ENCODE results near the gene FOXP2. TPM values are rescaled to one million over a fixed set of nuclear protein-coding genes. Genes with fewer than 3 reads are reported as not detected.

Gene FOXP2
- total RNA-seq, 1 donor from 2014 or later = 2.1 TPM

DNA sequence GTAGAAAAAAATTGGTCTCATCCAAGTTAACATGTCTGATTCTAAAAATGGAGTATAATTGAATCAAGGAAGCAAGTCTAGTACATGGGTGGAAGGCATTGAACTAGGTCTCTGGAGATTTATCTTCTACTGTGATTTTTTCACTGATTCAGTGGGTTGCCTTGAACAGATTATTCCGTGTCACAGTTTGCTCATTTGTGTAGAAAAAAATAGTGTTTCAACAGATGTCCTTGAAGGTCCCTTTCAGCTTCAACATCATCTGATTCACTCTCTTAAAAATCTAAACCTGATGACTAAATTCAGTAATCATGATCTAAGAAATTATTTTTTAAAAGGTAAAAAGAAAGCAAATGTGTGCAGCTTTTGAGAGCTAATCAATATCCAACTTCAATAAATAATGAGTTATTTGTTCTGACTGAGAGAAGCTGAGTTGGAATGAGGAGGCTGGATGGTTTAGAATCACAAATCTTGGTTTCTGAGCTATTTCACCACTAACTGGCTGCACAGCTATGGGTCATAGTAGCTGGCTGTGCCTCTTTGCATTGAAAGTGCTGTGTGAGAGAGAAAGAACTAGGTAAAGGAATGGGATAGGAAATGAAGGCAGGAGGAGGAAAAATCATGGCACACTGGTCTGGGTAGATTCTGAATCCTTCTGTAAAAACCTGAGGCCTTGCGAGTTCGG, 285.8 kb downstream of the FOXP2 start:
- Histone ChIP-seq H3K27me3 (ENCODE audit: low read depth) (no peaks in the 10 kb centered on the region), H3K4me3 (no peak overlapping the region), H3K36me3 (no peaks in the 10 kb centered on the region), H3K4me1 (no peaks in the 10 kb centered on the region), H3K27ac (replicated peaks) (no peak overlapping the region), H3K9me3 (replicated peaks) (no peaks in the 10 kb centered on the region)
- DNase-seq = no peak
- TF ChIP-seq, protein P1, sequence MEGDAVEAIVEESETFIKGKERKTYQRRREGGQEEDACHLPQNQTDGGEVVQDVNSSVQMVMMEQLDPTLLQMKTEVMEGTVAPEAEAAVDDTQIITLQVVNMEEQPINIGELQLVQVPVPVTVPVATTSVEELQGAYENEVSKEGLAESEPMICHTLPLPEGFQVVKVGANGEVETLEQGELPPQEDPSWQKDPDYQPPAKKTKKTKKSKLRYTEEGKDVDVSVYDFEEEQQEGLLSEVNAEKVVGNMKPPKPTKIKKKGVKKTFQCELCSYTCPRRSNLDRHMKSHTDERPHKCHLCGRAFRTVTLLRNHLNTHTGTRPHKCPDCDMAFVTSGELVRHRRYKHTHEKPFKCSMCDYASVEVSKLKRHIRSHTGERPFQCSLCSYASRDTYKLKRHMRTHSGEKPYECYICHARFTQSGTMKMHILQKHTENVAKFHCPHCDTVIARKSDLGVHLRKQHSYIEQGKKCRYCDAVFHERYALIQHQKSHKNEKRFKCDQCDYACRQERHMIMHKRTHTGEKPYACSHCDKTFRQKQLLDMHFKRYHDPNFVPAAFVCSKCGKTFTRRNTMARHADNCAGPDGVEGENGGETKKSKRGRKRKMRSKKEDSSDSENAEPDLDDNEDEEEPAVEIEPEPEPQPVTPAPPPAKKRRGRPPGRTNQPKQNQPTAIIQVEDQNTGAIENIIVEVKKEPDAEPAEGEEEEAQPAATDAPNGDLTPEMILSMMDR (IDR thresholded peaks at IDR 0.05; ENCODE audit: borderline replicate concordance) = no peak
- intact Hi-C loops (cut with micrococcal nuclease) = no loop called here

DNA sequence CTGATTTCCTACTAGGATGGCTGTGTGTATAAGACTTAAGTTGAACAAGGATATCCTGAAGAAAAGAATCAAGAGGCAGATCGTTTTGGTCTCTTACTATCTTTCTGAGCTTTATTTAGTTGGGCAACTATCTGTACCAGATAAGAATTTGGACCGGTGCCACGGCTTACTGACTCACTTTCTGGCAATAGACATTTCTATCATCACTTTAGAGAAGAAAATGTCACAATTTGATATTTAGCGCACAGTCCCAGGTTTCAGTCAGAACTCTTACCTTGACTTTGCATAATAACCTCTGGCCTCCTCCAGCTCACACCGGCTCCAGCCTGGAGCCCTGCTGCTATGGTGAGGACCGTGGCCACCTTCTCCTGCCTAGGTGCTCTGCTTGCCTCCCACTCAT, 289.1 kb downstream of the FOXP2 start:
- Histone ChIP-seq H3K36me3 (no peaks in the 10 kb centered on the region), H3K9me3 (replicated peaks) (no peaks in the 10 kb centered on the region), H3K27me3 (ENCODE audit: low read depth) (no peaks in the 10 kb centered on the region), H3K27ac (replicated peaks) (no peak overlapping the region), H3K4me3 (no peak overlapping the region), H3K4me1 (no peaks in the 10 kb centered on the region)
- TF ChIP-seq, protein P1 (IDR thresholded peaks at IDR 0.05; ENCODE audit: borderline replicate concordance) = no peak
- DNase-seq = no peak
- intact Hi-C loops (cut with micrococcal nuclease) = no loop called here

DNA sequence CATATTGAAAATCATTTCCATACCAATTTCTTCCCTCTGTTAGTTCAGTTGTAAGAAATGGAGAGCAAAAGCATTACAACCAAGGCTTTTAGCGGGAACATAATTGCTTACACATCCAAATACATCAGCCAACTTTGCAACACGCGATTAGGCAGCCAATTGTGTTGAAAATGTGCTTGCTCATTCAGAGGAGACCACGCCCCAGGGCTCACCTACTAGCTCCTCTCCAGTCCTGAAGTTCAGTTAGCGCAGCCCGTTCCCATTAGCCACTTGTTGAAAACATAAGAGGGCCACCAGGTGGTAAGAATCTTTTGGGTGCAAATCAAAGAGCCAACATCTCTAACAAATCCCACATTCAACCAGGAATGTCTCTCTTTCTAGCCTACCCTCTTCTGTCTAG, 294.0 kb downstream of the FOXP2 start:
- Histone ChIP-seq H3K27ac (replicated peaks) (no peak overlapping the region), H3K4me1 (no peaks in the 10 kb centered on the region), H3K36me3 (no peaks in the 10 kb centered on the region), H3K4me3 (no peak overlapping the region), H3K27me3 (ENCODE audit: low read depth) (no peaks in the 10 kb centered on the region), H3K9me3 (replicated peaks) (no peaks in the 10 kb centered on the region)
- intact Hi-C loops (cut with micrococcal nuclease) = no loop called here
- no peak for DNase-seq
- TF ChIP-seq, protein P1 (IDR thresholded peaks at IDR 0.05; ENCODE audit: borderline replicate concordance) = no peak

DNA sequence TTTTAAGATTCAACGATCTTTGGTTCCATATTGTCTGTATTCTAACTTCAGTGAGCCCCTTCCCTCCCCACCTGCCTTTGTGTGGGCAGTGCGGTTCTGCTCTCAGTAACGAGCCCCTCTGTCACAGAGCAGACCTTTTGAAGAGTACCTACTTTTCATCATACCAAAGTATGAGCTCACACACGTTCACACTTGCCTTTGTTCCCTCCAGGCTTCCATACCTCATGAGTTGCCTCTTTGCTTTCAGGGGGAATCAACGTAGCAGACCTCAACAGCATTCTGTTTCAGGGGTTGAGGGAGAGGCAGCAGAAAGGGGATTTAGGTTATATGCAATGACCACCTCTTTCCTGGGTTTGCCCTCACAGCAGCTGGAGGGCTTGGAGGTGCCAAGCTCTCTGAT, 295.9 kb downstream of the FOXP2 start:
- TF ChIP-seq, protein P1 (IDR thresholded peaks at IDR 0.05; ENCODE audit: borderline replicate concordance) = no peak

DNA sequence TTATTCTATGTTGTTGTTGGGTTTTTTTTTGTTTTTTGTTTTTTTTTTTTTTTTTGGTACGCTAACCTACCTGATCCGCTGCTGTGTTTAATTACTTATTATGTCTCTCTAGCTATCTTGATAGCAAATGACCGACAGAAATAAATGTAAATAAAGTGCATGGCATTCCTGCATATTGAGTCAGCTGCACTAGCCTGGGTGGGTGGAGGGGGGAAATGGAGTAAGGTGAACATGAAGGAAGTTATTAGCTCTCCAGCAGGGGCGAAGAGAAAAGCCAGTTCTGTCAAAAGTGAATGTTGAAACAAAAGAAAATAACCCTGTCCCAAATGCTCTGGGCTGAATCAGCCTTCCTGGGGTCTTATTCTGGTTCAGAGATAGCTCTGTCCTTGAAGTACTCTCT, 296.6 kb downstream of the FOXP2 start:
- intact Hi-C loops (cut with micrococcal nuclease) = no loop called here
- no peaks in the 10 kb centered on the region for H3K9me3 ChIP-seq (replicated peaks)
- H3K36me3 ChIP-seq = no peaks in the 10 kb centered on the region
- H3K4me1 ChIP-seq = no peaks in the 10 kb centered on the region
- TF ChIP-seq, protein P1 (IDR thresholded peaks at IDR 0.05; ENCODE audit: borderline replicate concordance) = no peak
- H3K27ac ChIP-seq (replicated peaks) = no peak overlapping the region
- H3K4me3 ChIP-seq = no peak overlapping the region
- H3K27me3 ChIP-seq (ENCODE audit: low read depth) = no peaks in the 10 kb centered on the region
- no peak for DNase-seq

More for the DNA sequence above, 295.9 kb downstream of the FOXP2 start:
- Histone ChIP-seq H3K36me3 (no peaks in the 10 kb centered on the region), H3K27me3 (ENCODE audit: low read depth) (no peaks in the 10 kb centered on the region), H3K27ac (replicated peaks) (no peak overlapping the region), H3K4me1 (no peaks in the 10 kb centered on the region), H3K4me3 (no peak overlapping the region), H3K9me3 (replicated peaks) (no peaks in the 10 kb centered on the region)
- intact Hi-C loops (cut with micrococcal nuclease) = no loop called here
- DNase-seq = no peak
